H1 (cell line): Measurements from ENCODE around the gene POLA2. TPM values are rescaled to one million over a fixed set of nuclear protein-coding genes. Genes with fewer than 3 reads are reported as not detected.
"Not testable (repeated sequence)": the region's sequence is repeated elsewhere in the genome, so short reads cannot be mapped to it uniquely, and the experiment has no call there.

ENCODE experiments used
- CTCF ChIA-PET: fragments of 300-600 bp; sonication (Branson Sonifier 250); formaldehyde crosslinking; loops from one replicate; lab custom pipeline; 2021; ENCODE audit not compliant: partially characterized antibody; lab: Charles Lee
- POLR2A ChIA-PET: fragments of 300-600 bp; sonication (Branson Sonifier 250); formaldehyde crosslinking; loops from one replicate; lab custom pipeline; 2021; ENCODE audit warnings: inconsistent platforms; ENCODE audit not compliant: partially characterized antibody; lab: Charles Lee
- DNase-seq, 2 experiments: peaks; one replicate each; pipeline versions ENCODE4 v3.0.0 to v3.0.0-alpha.2; 2010 to 2022; ENCODE audit warnings: low spot score in 2 of 2, low read depth in 1 of 2, mixed read lengths in 1 of 2
- FAIRE-seq: peaks from 2 replicates; lab custom pipeline; 2011; peaks lifted over from hg19 to GRCh38; lab: Jason Lieb, UNC
- H2AFZ ChIP-seq: 2 replicates; pipeline ENCODE4 v1.8.1; 2012; ENCODE audit warnings: low read length, inconsistent platforms
- H2AK5ac ChIP-seq: 2 replicates; pipeline ENCODE4 v1.6.1; 2013; ENCODE audit warnings: low read depth, low read length
- H2BK120ac ChIP-seq: replicated peaks from 2 replicates; pipeline ENCODE3; 2013; ENCODE audit warnings: low read depth, low read length, inconsistent platforms
- H2BK12ac ChIP-seq: 2 replicates; pipeline ENCODE4 v1.6.1; 2013; ENCODE audit warnings: low read depth, low read length
- H2BK15ac ChIP-seq: 2 replicates; pipeline ENCODE4 v1.6.1; 2013; ENCODE audit warnings: low read length
- H2BK20ac ChIP-seq: 2 replicates; pipeline ENCODE4 v1.6.1; 2013; ENCODE audit warnings: low read length
- H2BK5ac ChIP-seq: 2 replicates; pipeline ENCODE4 v1.6.1; 2013; ENCODE audit warnings: low read depth, low read length
- H3K14ac ChIP-seq: 2 replicates; pipeline ENCODE4 v1.6.1; 2013; ENCODE audit warnings: inconsistent platforms; ENCODE audit not compliant: insufficient read length
- H3K18ac ChIP-seq: 2 replicates; pipeline ENCODE4 v1.6.1; 2013; ENCODE audit warnings: low read length; ENCODE audit errors: extremely low read depth
- H3K23ac ChIP-seq: 2 replicates; pipeline ENCODE4 v1.6.1; 2013; ENCODE audit warnings: inconsistent platforms; ENCODE audit not compliant: insufficient read length
- H3K23me2 ChIP-seq: 2 replicates; pipeline ENCODE4 v1.6.1; 2013; ENCODE audit warnings: low read depth, low read length
- H3K27ac ChIP-seq: 2 replicates; pipeline ENCODE4 v1.6.1; 2011; ENCODE audit warnings: low read depth, low read length, inconsistent platforms
- H3K27me3 ChIP-seq, 4 experiments: replicated peaks in 1 of 4; 1 replicate in 1 of 4; 2 replicates in 3 of 4; pipeline versions ENCODE4 v1.6.1 to v1.8.1; 2011 to 2013; ENCODE audit warnings: low read length in 3 of 4, mild to moderate bottlenecking in 3 of 4, inconsistent platforms in 2 of 4, mixed read lengths in 2 of 4, moderate library complexity in 1 of 4; ENCODE audit not compliant: control insufficient read depth in 3 of 4, insufficient read depth in 3 of 4; ENCODE audit errors: extremely low read depth in 1 of 4
- H3K36me3 ChIP-seq, 4 experiments: 2 replicates each; pipeline versions ENCODE4 v1.6.1 to v1.8.1; 2011 to 2013; ENCODE audit warnings: mild to moderate bottlenecking in 4 of 4, low read length in 3 of 4, moderate library complexity in 2 of 4, control low read depth in 1 of 4, inconsistent platforms in 1 of 4; ENCODE audit not compliant: insufficient read depth in 4 of 4, control insufficient read depth in 2 of 4
- H3K4ac ChIP-seq: replicated peaks from 2 replicates; pipeline ENCODE3; 2013; ENCODE audit warnings: low read length, low read depth, mixed read lengths, inconsistent platforms; ENCODE audit not compliant: insufficient read length
- H3K4me1 ChIP-seq, 4 experiments: replicated peaks in 1 of 4; 1 replicate in 1 of 4; 2 replicates in 3 of 4; pipeline versions ENCODE4 v1.6.1 to v1.8.1; 2011 to 2013; ENCODE audit warnings: low read length in 3 of 4, inconsistent platforms in 2 of 4, mixed read lengths in 1 of 4; ENCODE audit not compliant: insufficient read depth in 4 of 4, control insufficient read depth in 3 of 4
- H3K4me2 ChIP-seq, 2 experiments: 2 replicates each; pipeline versions ENCODE4 v1.6.1 to v1.8.1; 2011 to 2013; ENCODE audit warnings: low read depth in 2 of 2, low read length in 2 of 2, control low read depth in 1 of 2, inconsistent platforms in 1 of 2, mild to moderate bottlenecking in 1 of 2; ENCODE audit not compliant: insufficient read depth in 1 of 2
- H3K4me3 ChIP-seq, 4 experiments: fragments of 200-600, 300-600 bp in 1 of 4; sonication (generic), shearing (Covaris generic), sonication (Bioruptor Twin) in 1 of 4; 2 replicates each; pipeline versions ENCODE4 v1.5.1 to v1.8.1; 2011 to 2016; ENCODE audit warnings: low read length in 4 of 4, low read depth in 3 of 4, control low read depth in 2 of 4, inconsistent platforms in 2 of 4, mild to moderate bottlenecking in 2 of 4, mixed read lengths in 1 of 4, moderate library complexity in 1 of 4; ENCODE audit not compliant: insufficient read depth in 2 of 4; ENCODE audit errors: extremely low read depth in 1 of 4
- H3K56ac ChIP-seq: replicated peaks from 2 replicates; pipeline ENCODE3; 2013; ENCODE audit warnings: low read depth, mild to moderate bottlenecking, mixed read lengths, low read length, inconsistent platforms; ENCODE audit not compliant: insufficient read length
- H3K79me1 ChIP-seq: 2 replicates; pipeline ENCODE4 v1.6.1; 2013; ENCODE audit warnings: low read depth, low read length, control low read depth
- H3K79me2 ChIP-seq, 2 experiments: 2 replicates each; pipeline versions ENCODE4 v1.6.1 to v1.8.1; 2012 to 2013; ENCODE audit warnings: low read length in 2 of 2, mild to moderate bottlenecking in 2 of 2, inconsistent platforms in 1 of 2; ENCODE audit not compliant: insufficient read depth in 2 of 2, control insufficient read depth in 1 of 2
- H3K9ac ChIP-seq, 4 experiments: replicated peaks in 1 of 4; 1 replicate in 1 of 4; 2 replicates in 3 of 4; pipeline versions ENCODE4 v1.6.1 to v1.8.1; 2011 to 2013; ENCODE audit warnings: low read depth in 3 of 4, low read length in 3 of 4, control low read depth in 2 of 4, mild to moderate bottlenecking in 2 of 4, moderate library complexity in 2 of 4, inconsistent platforms in 1 of 4; ENCODE audit errors: extremely low read depth in 1 of 4
- H3K9me3 ChIP-seq, 2 experiments: 2 replicates each; pipeline versions ENCODE4 v1.6.1 to v1.8.1; 2012 to 2013; ENCODE audit warnings: mild to moderate bottlenecking in 2 of 2, moderate library complexity in 2 of 2, control low read depth in 1 of 2, inconsistent platforms in 1 of 2, low read depth in 1 of 2, low read length in 1 of 2, mixed read lengths in 1 of 2; ENCODE audit not compliant: insufficient read depth in 2 of 2
- H4K20me1 ChIP-seq, 2 experiments: replicated peaks in 1 of 2; 2 replicates each; pipeline versions ENCODE3 to v1.8.1; 2011 to 2013; ENCODE audit warnings: inconsistent platforms in 2 of 2, low read length in 2 of 2, mild to moderate bottlenecking in 1 of 2; ENCODE audit not compliant: insufficient read depth in 2 of 2, control insufficient read depth in 1 of 2
- H4K5ac ChIP-seq: 2 replicates; pipeline ENCODE4 v1.6.1; 2013; ENCODE audit warnings: low read length, low read depth, mixed read lengths, inconsistent platforms; ENCODE audit not compliant: insufficient read length
- H4K8ac ChIP-seq: 2 replicates; pipeline ENCODE4 v1.8.0; 2013; ENCODE audit warnings: mild to moderate bottlenecking, moderate library complexity, low read length, inconsistent platforms; ENCODE audit not compliant: insufficient read depth; ENCODE audit errors: extremely low read depth
- H4K91ac ChIP-seq: replicated peaks from 2 replicates; pipeline ENCODE3; 2013; ENCODE audit warnings: low read length, mixed read lengths, inconsistent platforms; ENCODE audit not compliant: insufficient read length
- WGBS, 2 experiments: shearing (Covaris generic) in 1 of 2; methylation state at CpG; one replicate each; pipeline versions ENCODE4 v1.1.6 to v1.1.7; 2013 to 2015; ENCODE audit warnings: low lambda C conversion rate in 2 of 2, mixed read lengths in 2 of 2, inconsistent platforms in 1 of 2, low coverage in 1 of 2, missing lambda C conversion rate in 1 of 2; ENCODE audit not compliant: insufficient replicate concordance in 2 of 2, insufficient coverage in 1 of 2, insufficient read length in 1 of 2; ENCODE audit errors: extremely low coverage in 1 of 2, missing lambda C conversion rate in 1 of 2; 5-methylcytosine and 5-hydroxymethylcytosine counted together
- polyA plus RNA-seq, 7 experiments: library from polyadenylated mRNA; depleted of rRNA in 3 of 7; stranded (reverse) in 5 of 7; unstranded in 2 of 7; fragments of >200 nt in 5 of 7; fragments of 200-250 nt in 2 of 7; gene quantifications; 1 replicate in 5 of 7; 2 replicates in 1 of 7; 4 replicates in 1 of 7; pipeline versions ENCODE4 v1.2.1 to v1.2.3, GENCODE V29; 2011 to 2013; ENCODE audit warnings: missing spikeins in 2 of 7, mixed read lengths in 2 of 7
- total RNA-seq: library from RNA; stranded (reverse); fragmentation: NEBNext Ultra II Directional; extraction: Animal tissue kit (Norgen Biotek cat#: 25700); gene quantifications from 2 replicates; pipeline ENCODE4 v1.2.1, GENCODE V29; 2021

The POLA2 gene
- total and polyA plus RNA-seq, 2 of the 8 experiments (the other 6 are each of a cell fraction or from before 2014, with no cell fraction given), result 31.2 to 55.9 TPM

GRCh38 chr11:65238302-65238701 is 23.5 kb upstream of the POLA2 start:
- DNase-seq, H2AK5ac ChIP-seq, H4K8ac ChIP-seq, H2BK5ac ChIP-seq, H3K4me2 ChIP-seq, H3K14ac ChIP-seq, H4K20me1 ChIP-seq, H2BK12ac ChIP-seq, H3K27ac ChIP-seq, H2BK15ac ChIP-seq, H3K36me3 ChIP-seq, H3K27me3 ChIP-seq, H3K18ac ChIP-seq, H4K5ac ChIP-seq, H3K9me3 ChIP-seq, H3K79me2 ChIP-seq, POLR2A ChIA-PET, H3K4ac ChIP-seq, H2AFZ ChIP-seq, H3K9ac ChIP-seq, H2BK120ac ChIP-seq, H3K79me1 ChIP-seq, H2BK20ac ChIP-seq, H3K56ac ChIP-seq, H3K23ac ChIP-seq, H3K4me3 ChIP-seq, H3K23me2 ChIP-seq, FAIRE-seq, H3K4me1 ChIP-seq, H4K91ac ChIP-seq, CTCF ChIA-PET: not testable (repeated sequence)
- 100% methylated on average over 3 of the region's 6 CpGs; no CpG with 5 or more reads in 1 of the 2 experiments for WGBS, 2 experiments
